Measurements from ENCODE around the gene HIGD1A. TPM values are rescaled to one million over a fixed set of nuclear protein-coding genes. Genes with fewer than 3 reads are reported as not detected.

The HIGD1A gene
- total and polyA plus RNA-seq, 9 of the 15 experiments (the other 6 are each of a cell fraction or from before 2014, with no cell fraction given): 165 to 1,185 (median 333) TPM

DNA sequence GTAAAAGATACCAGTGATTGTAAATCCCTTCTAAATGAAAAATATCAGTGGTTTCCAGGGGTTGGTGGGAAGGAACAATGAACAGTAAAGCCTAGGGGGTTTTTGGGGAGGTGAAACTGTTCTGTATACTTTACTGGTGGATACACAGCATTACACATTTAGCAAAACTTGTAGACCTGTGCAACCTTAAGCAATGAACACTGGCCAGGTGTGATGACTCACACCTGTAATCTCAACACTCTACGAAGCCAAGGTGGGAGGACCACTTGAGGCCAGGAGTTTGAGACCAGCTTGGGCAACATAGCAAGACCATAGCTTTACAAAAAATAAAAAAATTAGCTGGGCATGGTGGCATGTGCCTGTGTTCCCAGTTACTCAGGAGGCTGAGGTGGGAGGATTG is 33.0 kb downstream of the HIGD1A start:
- H3K79me2 ChIP-seq (ENCODE audit: control insufficient read depth, insufficient read depth, low read length): no peaks in the 10 kb centered on the region
- BruUV-seq (replicated peaks): no TSS peak
- no peak overlapping the region for H3K9ac ChIP-seq (ENCODE audit: insufficient read depth in 1 of 2, low read depth in 2 of 2, low read length in 2 of 2)
- no peaks in the 10 kb centered on the region for H4K20me1 ChIP-seq (replicated peaks; ENCODE audit: control insufficient read depth, insufficient read depth, low read length)
- ChIA-PET CTCF (ENCODE audit: low intra/inter-chr PET ratio) (no interaction called here), POLR2A (interaction anchor here (1.5 kb wide), 1 partner anchor 8 kb away, joined by 4 read pairs; no protein-coding TSS in a partner anchor)
- H3K4me1 ChIP-seq (replicated peaks in 1 of 2; ENCODE audit: control insufficient read depth in 2 of 2, insufficient read depth in 2 of 2, low read length in 2 of 2): peaks cover 0 to 8% of the 10 kb centered on the region in 2 experiments; a peak in 2 of 5 replicates
- H3K4me2 ChIP-seq (ENCODE audit: insufficient read depth, low read length): no peak overlapping the region
- intact Hi-C loops (cut with micrococcal nuclease) (no loop called here), in situ Hi-C loops (cut with MboI) (no loop called here)
- H3K9me3 ChIP-seq (replicated peaks; ENCODE audit: control insufficient read depth, insufficient read depth, low read depth, low read length): no peaks in the 10 kb centered on the region; the same call in 1 of the 2 replicates
- no peak for DNase-seq (ENCODE audit: extremely low read depth in 1 of 4, low spot score in 3 of 4)
- H3K9me1 ChIP-seq (ENCODE audit: control insufficient read depth, insufficient read depth, low read length): no peaks in the 10 kb centered on the region
- H3K36me3 ChIP-seq (ENCODE audit: control insufficient read depth, insufficient read depth, low read length): 0 out of 3 replicates have a peak, but pooled peaks cover 3% of the 10 kb centered on the region
- ATAC-seq: no peak
- peaks cover 0 to 1% of the 10 kb centered on the region in 2 experiments; a peak in 1 of 5 replicates for H3K27me3 ChIP-seq (ENCODE audit: control insufficient read depth in 2 of 2, insufficient read depth in 2 of 2, low read length in 2 of 2)
- H3K27ac ChIP-seq (ENCODE audit: extremely low read depth, low read depth, low read length): no peak overlapping the region
- 35% methylated on average over 1 of the region's 1 CpG for WGBS (ENCODE audit: insufficient coverage, low coverage, missing lambda C conversion rate)
- no peak overlapping the region for H3K4me3 ChIP-seq
- no peak for FAIRE-seq
- TF ChIP-seq CTBP1 (IDR thresholded peaks at IDR 0.05; ENCODE audit: borderline replicate concordance) (no peak), ZNF224 (CRISPR knock-in tag; IDR thresholded peaks at IDR 0.05) (no peak), ZNF263 (CRISPR knock-in tag; IDR thresholded peaks at IDR 0.05; ENCODE audit: borderline replicate concordance) (no peak), SMARCB1 (IDR thresholded peaks at IDR 0.05; ENCODE audit: insufficient read length, low read depth) (no peak), EP300 (IDR thresholded peaks at IDR 0.05; ENCODE audit: low read length) (no peak), DIDO1 (tag; IDR thresholded peaks at IDR 0.05; ENCODE audit: low read depth) (no peak), OTX1 (CRISPR knock-in tag; IDR thresholded peaks at IDR 0.05) (no peak), ZNF354B (CRISPR knock-in tag; IDR thresholded peaks at IDR 0.05) (no peak), POLR3G (IDR thresholded peaks at IDR 0.05; ENCODE audit: extremely low read depth, insufficient read length, insufficient replicate concordance) (no peak)
- TF ChIP-seq, protein P1, sequence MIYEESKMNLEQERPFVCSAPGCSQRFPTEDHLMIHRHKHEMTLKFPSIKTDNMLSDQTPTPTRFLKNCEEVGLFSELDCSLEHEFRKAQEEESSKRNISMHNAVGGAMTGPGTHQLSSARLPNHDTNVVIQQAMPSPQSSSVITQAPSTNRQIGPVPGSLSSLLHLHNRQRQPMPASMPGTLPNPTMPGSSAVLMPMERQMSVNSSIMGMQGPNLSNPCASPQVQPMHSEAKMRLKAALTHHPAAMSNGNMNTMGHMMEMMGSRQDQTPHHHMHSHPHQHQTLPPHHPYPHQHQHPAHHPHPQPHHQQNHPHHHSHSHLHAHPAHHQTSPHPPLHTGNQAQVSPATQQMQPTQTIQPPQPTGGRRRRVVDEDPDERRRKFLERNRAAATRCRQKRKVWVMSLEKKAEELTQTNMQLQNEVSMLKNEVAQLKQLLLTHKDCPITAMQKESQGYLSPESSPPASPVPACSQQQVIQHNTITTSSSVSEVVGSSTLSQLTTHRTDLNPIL (CRISPR knock-in tag; IDR thresholded peaks at IDR 0.05): no peak
- H2AFZ ChIP-seq (ENCODE audit: low read depth, low read length): no peak overlapping the region
